OCI-LY3 (cell line): ENCODE measurements around the gene RNPEPL1.

ENCODE experiments used
- H2AFZ ChIP-seq: fragments of 200-600, 300-600 bp; shearing (Covaris generic); 2 replicates; pipeline ENCODE4 v1.6.0; 2014; ENCODE audit warnings: antibody characterized with exemption, low read depth, low read length
- H3K27ac ChIP-seq: fragments of 200-600, 300-600 bp; sonication (generic); 2 replicates; pipeline ENCODE4 v1.5.1; 2014; ENCODE audit warnings: mild to moderate bottlenecking, low read length, moderate library complexity, mixed read lengths
- H3K27me3 ChIP-seq: fragments of 200-600, 300-600 bp; sonication (generic); 2 replicates; pipeline ENCODE4 v1.6.1; 2014; ENCODE audit warnings: low read depth, low read length, mixed read lengths
- H3K36me3 ChIP-seq: fragments of 200-600, 300-600 bp; sonication (generic); replicated peaks from 2 replicates; pipeline ENCODE3; 2014; ENCODE audit warnings: low read depth, low read length, mixed read lengths
- H3K4me1 ChIP-seq: fragments of 300-600, 200-600 bp; sonication (generic); 2 replicates; pipeline ENCODE4 v1.6.1; 2014; ENCODE audit warnings: low read length, mixed read lengths
- H3K4me2 ChIP-seq: fragments of 200-600, 300-600 bp; sonication (generic); 2 replicates; pipeline ENCODE4 v1.6.1; 2014; ENCODE audit warnings: low read length, mixed read lengths
- H3K4me3 ChIP-seq: fragments of 300-600, 200-600 bp; sonication (generic); 2 replicates; pipeline ENCODE4 v1.5.1; 2014; ENCODE audit warnings: antibody characterized with exemption, mild to moderate bottlenecking, low read length, moderate library complexity
- H3K79me2 ChIP-seq: fragments of 300-600, 200-600 bp; shearing (Covaris generic); 2 replicates; pipeline ENCODE4 v1.6.1; 2014; ENCODE audit warnings: mild to moderate bottlenecking, low read length, mixed read lengths
- H3K9ac ChIP-seq: fragments of 300-600, 200-600 bp; shearing (Covaris generic); 2 replicates; pipeline ENCODE4 v1.6.0; 2014; ENCODE audit warnings: mild to moderate bottlenecking, low read length, moderate library complexity
- H3K9me3 ChIP-seq: fragments of 200-600, 300-600 bp; shearing (Covaris generic); 2 replicates; pipeline ENCODE4 v1.6.1; 2014; ENCODE audit warnings: low read length, mixed read lengths; ENCODE audit not compliant: insufficient read depth
- H4K20me1 ChIP-seq: fragments of 200-600, 300-600 bp; sonication (generic); 2 replicates; pipeline ENCODE4 v1.6.1; 2016; ENCODE audit warnings: low read length, mixed read lengths; ENCODE audit not compliant: insufficient read depth
- CTCF ChIP-seq: fragments of 200-600, 300-600 bp; sonication (generic); IDR thresholded peaks from 2 replicates; pipeline ENCODE4 v1.5.1; 2014; ENCODE audit warnings: antibody characterized with exemption, low read length, low read depth
- EZH2phosphoT487 ChIP-seq: fragments of 200-600 bp; shearing (Covaris generic); IDR thresholded peaks from 2 replicates; pipeline ENCODE4 v1.6.1; 2018; ENCODE audit warnings: antibody characterized with exemption, mixed run types, low read depth

Gene RNPEPL1

GRCh38 chr2:240588669-240589068 is 20.4 kb downstream of the RNPEPL1 start:
- H3K27me3 ChIP-seq, result no peaks in the 10 kb centered on the region
- H3K9ac ChIP-seq, result no peak overlapping the region
- H3K79me2 ChIP-seq, result peaks cover 73% of the 10 kb centered on the region
- H3K9me3 ChIP-seq, result no peaks in the 10 kb centered on the region
- TF ChIP-seq CTCF (no peak), EZH2phosphoT487 (no peak)
- no peak overlapping the region for H3K4me2 ChIP-seq
- no peak overlapping the region for H2AFZ ChIP-seq
- H3K4me1 ChIP-seq, result peaks cover 21% of the 10 kb centered on the region
- peaks cover 10% of the 10 kb centered on the region for H4K20me1 ChIP-seq
- peaks cover 3% of the 10 kb centered on the region for H3K36me3 ChIP-seq
- no peak overlapping the region for H3K27ac ChIP-seq
- no peak overlapping the region for H3K4me3 ChIP-seq

GRCh38 chr2:240589375-240589774 is 21.1 kb downstream of the RNPEPL1 start:
- Histone ChIP-seq H3K9me3 (no peaks in the 10 kb centered on the region), H3K27me3 (no peaks in the 10 kb centered on the region), H3K4me1 (peaks cover 14% of the 10 kb centered on the region), H3K36me3 (no peaks in the 10 kb centered on the region), H3K9ac (no peak overlapping the region), H2AFZ (no peak overlapping the region), H4K20me1 (peaks cover 10% of the 10 kb centered on the region), H3K4me3 (no peak overlapping the region), H3K79me2 (peaks cover 70% of the 10 kb centered on the region), H3K4me2 (no peak overlapping the region), H3K27ac (no peak overlapping the region)
- TF ChIP-seq CTCF (no peak), EZH2phosphoT487 (no peak)

- Histone ChIP-seq H2AFZ (no peak overlapping the region), H3K9ac (no peak overlapping the region), H3K79me2 (peaks cover 67% of the 10 kb centered on the region), H3K4me3 (no peak overlapping the region), H4K20me1 (peaks cover 10% of the 10 kb centered on the region), H3K9me3 (no peaks in the 10 kb centered on the region), H3K4me1 (peaks cover 10% of the 10 kb centered on the region), H3K27me3 (no peaks in the 10 kb centered on the region), H3K27ac (no peak overlapping the region), H3K4me2 (no peak overlapping the region), H3K36me3 (no peaks in the 10 kb centered on the region)
- no peak for TF ChIP-seq EZH2phosphoT487
- TF ChIP-seq CTCF, result no peak
Observed at GRCh38 chr2:240589850-240590525, 21.7 kb downstream of the RNPEPL1 start.

- H3K4me3 ChIP-seq, result no peak overlapping the region
- peaks cover 9% of the 10 kb centered on the region for H3K4me1 ChIP-seq
- no peak overlapping the region for H3K4me2 ChIP-seq
- H2AFZ ChIP-seq, result no peak overlapping the region
- no peaks in the 10 kb centered on the region for H3K9me3 ChIP-seq
- H3K79me2 ChIP-seq, result peaks cover 60% of the 10 kb centered on the region
- H3K27me3 ChIP-seq, result no peaks in the 10 kb centered on the region
- H3K27ac ChIP-seq, result no peak overlapping the region
- H3K36me3 ChIP-seq, result no peaks in the 10 kb centered on the region
- no peak overlapping the region for H3K9ac ChIP-seq
- TF ChIP-seq CTCF (no peak), EZH2phosphoT487 (no peak)
- peaks cover 10% of the 10 kb centered on the region for H4K20me1 ChIP-seq
Observed at GRCh38 chr2:240590681-240591111, 22.4 kb downstream of the RNPEPL1 start.
